Large intestine (tissue), 3 donors: ENCODE results near the gene GDF11. TPM values are rescaled to one million over a fixed set of nuclear protein-coding genes. Genes with fewer than 3 reads are reported as not detected.
A peak's percentile ranks its signal among the peaks of the same experiment; 100 is the strongest.
"Not testable (repeated sequence)": the region's sequence is repeated elsewhere in the genome, so short reads cannot be mapped to it uniquely, and the experiment has no call there.

Source experiments
- DNase-seq, 2 donors: peaks; one replicate each; pipeline versions ENCODE4 v3.0.0 to v3.0.0-alpha.2; 2013
- H3K27ac ChIP-seq: one replicate; pipeline ENCODE4 v1.5.1; 2013; ENCODE audit warnings: low read length
- H3K27me3 ChIP-seq: 2 replicates; pipeline ENCODE4 v1.6.1; 2013; ENCODE audit warnings: low read length; ENCODE audit not compliant: control insufficient read depth, insufficient read depth
- H3K36me3 ChIP-seq: 2 replicates; pipeline ENCODE4 v1.6.1; 2013; ENCODE audit warnings: low read length; ENCODE audit not compliant: control insufficient read depth, insufficient read depth
- H3K4me1 ChIP-seq: one replicate; pipeline ENCODE4 v1.6.1; 2013; ENCODE audit warnings: low read length; ENCODE audit not compliant: control insufficient read depth, insufficient read depth
- H3K4me3 ChIP-seq: one replicate; pipeline ENCODE4 v1.5.1; 2013; ENCODE audit warnings: low read length
- H3K9me3 ChIP-seq: one replicate; pipeline ENCODE4 v1.6.1; 2013; ENCODE audit warnings: mild to moderate bottlenecking, low read depth, low read length, moderate library complexity; ENCODE audit not compliant: control insufficient read depth
- WGBS: methylation state at CpG from one replicate; pipeline ENCODE4 v1.1.5; 2013; ENCODE audit warnings: low lambda C conversion rate; ENCODE audit not compliant: insufficient coverage; 5-methylcytosine and 5-hydroxymethylcytosine counted together
- polyA plus RNA-seq: library from polyadenylated mRNA; unstranded; fragments of 120-200 nt; gene quantifications from one replicate; pipeline ENCODE4 v1.2.1, GENCODE V29; 2013

The GDF11 gene
- polyA plus RNA-seq, 1 donor: 4.2 TPM

DNA sequence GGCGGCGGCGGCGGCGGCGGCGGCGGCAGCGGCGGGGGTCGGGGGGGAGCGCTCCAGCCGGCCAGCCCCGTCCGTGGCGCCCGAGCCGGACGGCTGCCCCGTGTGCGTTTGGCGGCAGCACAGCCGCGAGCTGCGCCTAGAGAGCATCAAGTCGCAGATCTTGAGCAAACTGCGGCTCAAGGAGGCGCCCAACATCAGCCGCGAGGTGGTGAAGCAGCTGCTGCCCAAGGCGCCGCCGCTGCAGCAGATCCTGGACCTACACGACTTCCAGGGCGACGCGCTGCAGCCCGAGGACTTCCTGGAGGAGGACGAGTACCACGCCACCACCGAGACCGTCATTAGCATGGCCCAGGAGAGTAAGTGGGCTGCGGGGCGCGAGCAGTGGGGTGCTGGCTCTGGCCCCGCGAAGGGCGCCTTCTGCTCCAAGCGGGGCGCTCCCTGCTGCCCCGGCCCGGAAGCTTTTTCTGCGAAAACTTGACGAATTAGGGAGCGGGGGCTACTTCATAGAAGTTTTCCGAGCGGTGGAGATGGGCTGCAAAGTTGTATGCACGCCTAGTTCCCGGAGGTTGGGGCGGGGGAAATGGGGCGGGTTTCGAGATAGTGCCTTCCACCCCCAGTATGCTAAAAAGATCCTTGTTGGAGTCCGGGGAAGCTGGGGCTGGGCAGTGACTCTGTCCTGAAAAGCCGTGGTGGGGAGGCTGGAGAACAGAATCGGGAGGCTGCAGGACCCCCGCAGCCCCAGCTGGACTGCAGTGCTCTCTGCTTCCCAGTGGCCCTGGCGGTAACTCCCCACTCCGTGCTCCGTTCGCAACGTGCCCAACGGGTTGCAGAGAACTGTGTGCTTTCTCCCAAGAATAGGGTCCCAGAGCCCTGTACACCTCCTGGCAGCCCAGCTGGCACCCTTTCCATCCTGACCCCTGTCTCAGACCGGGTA is 751 bp downstream of the GDF11 start:
- no CpG with 5 or more reads among the region's 73 CpGs for WGBS
- Histone ChIP-seq H3K4me3 (peak overlapping the region; percentile 61), H3K36me3 (peaks cover 2% of the 10 kb centered on the region), H3K9me3 (peaks cover 3% of the 10 kb centered on the region), H3K4me1 (peaks cover 19% of the 10 kb centered on the region), H3K27me3 (no peaks in the 10 kb centered on the region), H3K27ac (no peak overlapping the region)
- DNase-seq: peak in 1 of 2 donors; percentile 70

DNA sequence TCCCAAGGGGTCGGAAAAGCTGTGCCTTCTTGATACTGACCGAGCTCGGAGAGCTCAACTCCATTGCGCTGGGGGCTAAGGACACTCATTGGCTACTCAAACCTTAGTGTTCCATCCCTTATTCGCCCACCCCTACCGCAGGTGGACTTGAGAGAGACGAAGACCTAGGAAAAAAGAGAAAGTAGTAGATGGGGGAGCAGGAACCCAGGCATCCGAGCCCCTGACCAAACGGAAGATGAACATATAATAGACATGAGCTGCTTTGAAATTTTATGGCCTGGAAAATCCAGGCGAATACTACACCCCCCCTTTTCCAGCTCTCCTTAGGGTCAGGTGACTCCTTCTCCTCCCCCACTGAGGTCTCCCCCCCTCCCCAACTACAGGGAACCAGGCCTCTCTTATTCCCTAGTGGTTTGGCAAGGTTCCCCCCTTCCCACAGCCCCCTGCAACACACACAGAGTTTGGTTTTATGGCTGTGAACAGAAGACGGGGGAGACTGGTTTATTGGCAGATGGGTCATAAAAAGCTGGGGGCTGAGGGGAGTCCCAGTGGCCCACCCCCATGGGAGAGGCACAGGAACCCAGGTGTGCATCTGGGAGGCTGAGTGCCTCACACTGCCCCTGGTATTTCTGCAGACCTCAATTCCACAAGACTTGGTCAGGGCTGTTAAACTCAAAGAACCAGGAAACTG is 1.6 kb downstream of the GDF11 start:
- Histone ChIP-seq H3K27me3 (no peaks in the 10 kb centered on the region), H3K4me1 (peaks cover 19% of the 10 kb centered on the region), H3K27ac (no peak overlapping the region), H3K36me3 (peaks cover 4% of the 10 kb centered on the region), H3K9me3 (peaks cover 3% of the 10 kb centered on the region), H3K4me3 (peak overlapping the region; percentile 61)
- WGBS: no CpG with 5 or more reads among the region's 11 CpGs
- peak in 1 of 2 donors; percentile 28 for DNase-seq

DNA sequence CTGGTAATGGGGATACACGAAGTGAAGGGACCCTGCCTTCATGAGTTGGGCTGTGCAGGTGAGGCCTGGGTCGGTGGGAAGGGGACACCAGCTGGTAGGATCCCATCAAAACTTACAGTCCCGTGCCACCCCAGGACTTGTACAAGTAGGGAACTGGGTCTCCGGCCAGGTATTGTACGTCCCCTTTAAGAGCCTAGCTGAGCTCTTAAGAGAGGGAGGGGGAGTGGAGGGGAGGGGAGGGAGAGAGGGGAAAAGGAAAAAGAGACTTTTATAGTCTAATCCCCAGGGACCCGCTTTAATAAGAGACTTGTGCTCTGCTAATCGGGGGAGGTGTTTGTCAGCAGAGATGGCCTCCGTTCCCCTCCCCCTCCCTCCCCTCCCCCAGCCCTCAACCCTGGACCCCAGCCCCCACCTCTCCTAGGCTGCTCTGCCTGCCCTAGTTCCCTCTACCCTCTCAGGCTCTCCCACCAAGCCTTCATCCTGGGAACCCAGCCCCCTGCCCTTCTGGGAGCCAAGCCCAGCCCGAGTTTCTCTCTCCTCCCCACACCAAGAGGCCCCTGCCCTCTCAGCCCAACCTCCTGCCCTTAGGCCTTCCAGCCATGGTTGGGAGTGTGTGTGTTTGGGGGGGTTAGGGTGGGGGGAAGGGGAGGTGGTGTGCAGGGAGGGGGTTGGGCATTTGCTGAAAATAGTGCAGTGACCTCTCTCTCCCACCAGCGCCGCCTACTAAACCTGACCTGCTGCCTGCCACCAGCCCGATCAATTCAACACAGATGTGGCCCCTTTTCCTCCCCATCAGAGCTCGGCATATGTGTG is 2.6 kb downstream of the GDF11 start:
- peak overlapping the region; percentile 9 for H3K4me3 ChIP-seq
- WGBS: no CpG with 5 or more reads among the region's 13 CpGs
- peaks cover 19% of the 10 kb centered on the region for H3K4me1 ChIP-seq
- H3K9me3 ChIP-seq: peaks cover 3% of the 10 kb centered on the region
- H3K36me3 ChIP-seq: peaks cover 9% of the 10 kb centered on the region
- DNase-seq: peak in 1 of 2 donors; percentile 34
- no peaks in the 10 kb centered on the region for H3K27me3 ChIP-seq
- H3K27ac ChIP-seq: no peak overlapping the region

DNA sequence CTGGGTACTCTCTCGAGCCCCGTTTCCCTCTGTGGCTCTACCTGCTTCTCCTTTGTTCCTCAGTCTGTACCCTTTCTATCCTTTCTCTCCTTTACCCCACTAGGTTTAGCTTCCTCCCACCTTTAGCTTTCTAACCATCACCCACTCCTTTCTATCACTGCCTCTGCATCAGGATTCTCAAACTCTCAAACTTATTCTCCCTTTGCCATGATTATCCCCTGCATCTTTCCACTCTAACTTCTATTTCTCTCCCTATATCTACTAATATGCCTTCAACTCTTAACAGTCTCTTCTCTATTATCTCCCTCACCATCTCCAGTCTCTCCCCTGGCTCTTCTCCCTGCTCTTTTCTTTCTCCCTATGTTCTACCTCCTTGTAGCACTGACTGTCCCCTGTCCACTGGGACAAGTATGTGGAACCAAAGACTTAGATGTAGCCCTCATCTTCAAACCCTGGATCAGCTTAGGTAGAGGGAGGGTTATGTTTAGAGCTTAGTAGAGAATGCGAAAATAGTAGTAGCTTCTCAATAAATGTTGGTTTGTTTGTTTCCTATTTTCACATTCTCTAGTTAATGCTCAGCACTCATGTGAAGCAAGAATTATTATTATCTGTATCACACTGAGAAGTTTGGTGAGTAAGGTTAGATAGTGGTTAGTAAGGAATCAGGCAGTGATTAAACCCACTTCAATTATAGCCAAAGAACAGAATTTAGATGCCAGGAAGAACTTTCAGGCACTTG is 3.4 kb downstream of the GDF11 start:
- peaks cover 19% of the 10 kb centered on the region for H3K4me1 ChIP-seq
- H3K27me3 ChIP-seq: no peaks in the 10 kb centered on the region
- H3K27ac ChIP-seq: no peak overlapping the region
- no peak for DNase-seq
- H3K4me3 ChIP-seq: no peak overlapping the region
- H3K36me3 ChIP-seq: peaks cover 16% of the 10 kb centered on the region
- 100% methylated on average over 1 of the region's 3 CpGs for WGBS
- H3K9me3 ChIP-seq: peaks cover 3% of the 10 kb centered on the region

DNA sequence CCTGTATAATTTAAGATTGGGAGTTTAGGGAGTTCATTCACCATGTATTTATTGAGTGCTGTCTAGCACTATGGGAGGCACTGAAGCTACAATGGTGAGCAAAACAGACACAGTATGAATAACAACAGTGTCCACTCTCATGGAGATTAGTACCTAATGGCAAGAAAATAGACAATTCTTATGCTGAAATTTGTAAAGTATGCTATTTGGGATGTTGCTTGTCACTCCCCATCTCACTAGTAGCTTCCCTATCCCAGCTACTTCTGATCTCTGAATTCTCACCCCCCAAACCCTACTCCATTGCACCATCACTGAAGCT is 4.0 kb downstream of the GDF11 start:
- Histone ChIP-seq H3K9me3 (peaks cover 3% of the 10 kb centered on the region), H3K36me3 (peaks cover 21% of the 10 kb centered on the region), H3K27me3 (no peaks in the 10 kb centered on the region), H3K4me3 (no peak overlapping the region), H3K27ac (no peak overlapping the region), H3K4me1 (peaks cover 16% of the 10 kb centered on the region)
- DNase-seq: no peak

DNA sequence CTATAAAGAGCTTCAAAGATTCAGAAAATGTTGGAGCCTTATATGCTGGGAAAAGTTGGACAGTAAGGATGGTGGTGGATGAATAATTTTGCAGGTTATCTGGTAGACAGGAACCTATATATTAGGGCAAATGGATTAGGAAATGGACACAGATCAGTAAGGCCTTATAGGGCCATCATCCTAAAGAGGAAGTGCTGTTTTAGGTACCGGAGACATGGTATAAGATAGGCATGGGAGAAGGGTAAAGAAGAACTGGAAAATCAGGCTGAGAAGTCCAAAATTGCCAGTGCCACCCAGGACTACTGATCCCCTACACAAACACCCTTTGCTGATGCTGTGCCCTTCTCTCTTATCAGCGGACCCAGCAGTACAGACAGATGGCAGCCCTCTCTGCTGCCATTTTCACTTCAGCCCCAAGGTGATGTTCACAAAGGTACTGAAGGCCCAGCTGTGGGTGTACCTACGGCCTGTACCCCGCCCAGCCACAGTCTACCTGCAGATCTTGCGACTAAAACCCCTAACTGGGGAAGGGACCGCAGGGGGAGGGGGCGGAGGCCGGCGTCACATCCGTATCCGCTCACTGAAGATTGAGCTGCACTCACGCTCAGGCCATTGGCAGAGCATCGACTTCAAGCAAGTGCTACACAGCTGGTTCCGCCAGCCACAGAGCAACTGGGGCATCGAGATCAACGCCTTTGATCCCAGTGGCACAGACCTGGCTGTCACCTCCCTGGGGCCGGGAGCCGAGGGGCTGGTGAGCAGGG is 5.5 kb downstream of the GDF11 start:
- Histone ChIP-seq H3K36me3 (peaks cover 37% of the 10 kb centered on the region), H3K9me3 (peaks cover 2% of the 10 kb centered on the region), H3K4me3 (no peak overlapping the region), H3K4me1 (peaks cover 9% of the 10 kb centered on the region), H3K27me3 (no peaks in the 10 kb centered on the region), H3K27ac (no peak overlapping the region)
- whole genome bisulfite sequencing: no CpG with 5 or more reads among the region's 18 CpGs
- no peak for DNase-seq

DNA sequence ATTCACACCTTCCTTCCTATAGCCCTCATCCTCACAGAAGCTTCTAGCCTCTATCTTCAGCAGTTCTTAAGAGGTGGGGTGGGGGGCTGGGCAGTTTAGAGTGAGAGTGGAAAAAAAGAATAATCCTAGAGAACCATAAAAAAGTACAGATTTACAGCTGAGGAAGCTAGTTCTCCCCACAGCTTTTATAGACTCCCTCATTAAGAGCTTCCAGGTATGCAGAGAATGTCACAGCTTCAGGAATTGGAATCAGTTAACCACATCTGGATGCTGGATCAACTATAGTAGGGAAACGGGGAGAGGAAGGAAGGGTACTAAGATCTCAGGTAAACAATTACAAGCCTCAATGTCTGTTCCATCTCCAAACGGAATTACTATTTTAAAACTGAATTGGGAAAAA is 12.3 kb downstream of the GDF11 start:
- H3K36me3 ChIP-seq: peaks cover 92% of the 10 kb centered on the region
- H3K4me1 ChIP-seq: no peaks in the 10 kb centered on the region
- no peak for DNase-seq
- H3K27ac ChIP-seq: no peak overlapping the region
- H3K4me3 ChIP-seq: no peak overlapping the region
- 55% methylated on average over 2 of the region's 2 CpGs for WGBS
- H3K27me3 ChIP-seq: no peaks in the 10 kb centered on the region
- peaks cover 4% of the 10 kb centered on the region for H3K9me3 ChIP-seq

DNA sequence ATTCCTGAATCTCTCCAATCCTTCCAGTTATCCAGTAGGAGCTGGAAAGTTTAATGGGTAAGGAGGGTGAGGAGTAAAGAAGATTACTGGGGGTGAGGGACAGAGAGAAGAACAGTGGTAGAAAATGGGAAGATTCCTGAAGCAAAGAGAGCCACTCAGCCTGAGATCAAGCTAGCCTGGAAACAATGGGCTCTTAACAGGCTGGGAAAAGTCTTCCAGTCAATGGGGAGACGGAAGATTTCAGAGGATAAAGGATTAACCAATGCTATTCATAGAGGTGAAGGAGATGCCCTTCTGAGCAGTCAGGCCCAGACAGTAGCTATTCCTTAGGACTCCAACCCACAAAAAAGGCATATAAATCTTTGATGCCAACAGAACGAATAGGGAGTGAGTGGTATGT is 14.8 kb downstream of the GDF11 start:
- Histone ChIP-seq H3K4me3 (no peak overlapping the region), H3K4me1 (no peaks in the 10 kb centered on the region), H3K27ac (no peak overlapping the region), H3K9me3 (peaks cover 4% of the 10 kb centered on the region), H3K36me3 (peaks cover 80% of the 10 kb centered on the region), H3K27me3 (no peaks in the 10 kb centered on the region)
- DNase-seq: no peak
- WGBS: no CpG with 5 or more reads among the region's 2 CpGs

DNA sequence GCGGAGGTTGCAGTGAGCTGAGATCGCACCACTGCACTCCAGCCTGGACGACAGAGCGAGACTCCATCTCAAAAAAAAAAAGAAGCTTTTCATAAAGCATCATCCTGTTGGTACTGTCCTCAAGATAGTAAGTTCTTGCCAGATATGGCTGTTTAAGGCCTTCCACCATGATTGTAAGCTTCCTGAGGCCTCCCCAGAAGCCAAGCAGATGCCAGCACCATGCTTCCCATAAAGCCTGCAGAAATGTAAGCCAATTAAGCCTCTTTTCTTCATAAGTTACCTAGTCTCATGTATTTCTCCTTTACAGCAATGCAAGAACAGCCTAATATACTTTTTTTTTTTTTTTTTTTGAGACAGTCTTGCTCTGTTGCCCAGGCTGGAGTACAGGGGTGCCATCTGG is 15.7 kb downstream of the GDF11 start:
- not testable (repeated sequence) for H3K27me3 ChIP-seq, H3K4me1 ChIP-seq, DNase-seq, H3K9me3 ChIP-seq, H3K4me3 ChIP-seq, H3K27ac ChIP-seq
- WGBS: no CpG with 5 or more reads among the region's 4 CpGs
- peaks cover 72% of the 10 kb centered on the region for H3K36me3 ChIP-seq
